Pancreas (tissue), 10 donors: ENCODE measurements around the gene NEO1. TPM values are rescaled to one million over a fixed set of nuclear protein-coding genes. Genes with fewer than 3 reads are reported as not detected.

Source experiments
- ATAC-seq, 4 donors: fragments of 200-7000 bp; cut with Tn5 transposase; one replicate each; pipeline versions ENCODE4 v1.8.0 to v1.9.1; 2020; ENCODE audit warnings: mild to moderate bottlenecking in 4 of 4, moderate library complexity in 4 of 4
- DNase-seq, 6 donors: peaks; one replicate each; pipeline ENCODE4 v3.0.0-alpha.2; 2020
- FAIRE-seq: peaks from 2 replicates; lab custom pipeline; 2012; peaks lifted over from hg19 to GRCh38; lab: Jason Lieb, UNC
- H3K27ac ChIP-seq, 4 donors: fragments of 200-600 bp; sonication (generic); 1 replicate in 3 of 4; 2 replicates in 1 of 4; pipeline versions ENCODE4 v1.5.0 to v1.8.0; 2020
- H3K27me3 ChIP-seq, 4 donors: fragments of 200-600 bp; one replicate each; pipeline ENCODE4 v1.8.0; 2021
- H3K36me3 ChIP-seq, 3 donors: fragments of 200-600 bp; sonication (generic) in 1 of 3; one replicate each; pipeline versions ENCODE4 v1.5.0 to v1.8.0; 2020 to 2021
- H3K4me1 ChIP-seq, 3 donors: fragments of 200-600 bp; one replicate each; pipeline ENCODE4 v1.8.0; 2021
- H3K4me3 ChIP-seq, 4 donors: fragments of 200-600 bp; sonication (generic) in 2 of 4; one replicate each; pipeline versions ENCODE4 v1.5.0 to v1.8.0; 2020 to 2021
- H3K9me3 ChIP-seq, 4 donors: fragments of 200-600 bp; one replicate each; pipeline ENCODE4 v1.8.0; 2021
- WGBS, 2 donors: extraction: QIAGEN DNeasy Blood & Tissue Kit; methylation state at CpG; one replicate each; pipeline ENCODE4 v1.1.7; 2013; 5-methylcytosine and 5-hydroxymethylcytosine counted together
- intact Hi-C, 3 donors: fragments of 100-400 bp; cut with DNase I; formaldehyde crosslinking; loops; one replicate each; pipeline versions ENCODE4 v1.11.1 to v1.14.2; 2022
- polyA plus RNA-seq, 2 donors: library from polyadenylated mRNA; stranded (reverse); fragments of 200-250 nt; gene quantifications; one replicate each; pipeline ENCODE4 v1.2.3, GENCODE V29; 2013
- total RNA-seq, 6 donors: library from RNA; stranded (reverse); fragmentation: NEBNext Ultra II Directional in 4 of 6; extraction: Animal tissue kit (Norgen Biotek cat#: 25700) in 4 of 6; gene quantifications; one replicate each; pipeline versions ENCODE4 v1.2.1 to v1.2.4, GENCODE V29; 2021 to 2023
- TF ChIP-seq, protein P1 (sequence below), 4 donors: fragments of 200-600 bp; sonication (generic) in 3 of 4; IDR thresholded peaks; one replicate each; pipeline versions ENCODE4 v1.5.0 to v1.8.0; 2021; ENCODE audit warnings: antibody characterized with exemption in 4 of 4
- donor health status: healthy with polysubstance abuse.
- donor health status: DM: no; HTN: no; CAD: no; lungs with moderate emphysema.
- donor health status: DM: no; HTN: no; CAD: no.
- donor health status: control.
- donor health status: control.
- donor health status: Bipolar disorder and iron deficiency.
- donor health status: DM: yes; HTN: yes; CAD: no.
- donor health status: DM: no; HTN: no; CAD: no.
- donor health status: DM: no; HTN: no; CAD: no.
- donor health status: DM: yes; HTN: yes; CAD: no.

NEO1 gene
- total and polyA plus RNA-seq, 8 donors, result 7.1 to 30.7 (median 19.6) TPM

- ATAC-seq, result no peak
- FAIRE-seq, result no peak
- DNase-seq, result no peak
- intact Hi-C loops, result no loop called here
- no peaks in the 10 kb centered on the region for H3K9me3 ChIP-seq
- H3K36me3 ChIP-seq, result no peaks in the 10 kb centered on the region
- TF ChIP-seq, protein P1, sequence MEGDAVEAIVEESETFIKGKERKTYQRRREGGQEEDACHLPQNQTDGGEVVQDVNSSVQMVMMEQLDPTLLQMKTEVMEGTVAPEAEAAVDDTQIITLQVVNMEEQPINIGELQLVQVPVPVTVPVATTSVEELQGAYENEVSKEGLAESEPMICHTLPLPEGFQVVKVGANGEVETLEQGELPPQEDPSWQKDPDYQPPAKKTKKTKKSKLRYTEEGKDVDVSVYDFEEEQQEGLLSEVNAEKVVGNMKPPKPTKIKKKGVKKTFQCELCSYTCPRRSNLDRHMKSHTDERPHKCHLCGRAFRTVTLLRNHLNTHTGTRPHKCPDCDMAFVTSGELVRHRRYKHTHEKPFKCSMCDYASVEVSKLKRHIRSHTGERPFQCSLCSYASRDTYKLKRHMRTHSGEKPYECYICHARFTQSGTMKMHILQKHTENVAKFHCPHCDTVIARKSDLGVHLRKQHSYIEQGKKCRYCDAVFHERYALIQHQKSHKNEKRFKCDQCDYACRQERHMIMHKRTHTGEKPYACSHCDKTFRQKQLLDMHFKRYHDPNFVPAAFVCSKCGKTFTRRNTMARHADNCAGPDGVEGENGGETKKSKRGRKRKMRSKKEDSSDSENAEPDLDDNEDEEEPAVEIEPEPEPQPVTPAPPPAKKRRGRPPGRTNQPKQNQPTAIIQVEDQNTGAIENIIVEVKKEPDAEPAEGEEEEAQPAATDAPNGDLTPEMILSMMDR (IDR thresholded peaks at IDR 0.05), result no peak
- no peak overlapping the region for H3K27ac ChIP-seq
- H3K4me3 ChIP-seq, result no peak overlapping the region
- no peaks in the 10 kb centered on the region for H3K4me1 ChIP-seq
- H3K27me3 ChIP-seq, result no peaks in the 10 kb centered on the region
These were observed 94.2 kb downstream of the NEO1 start for GRCh38 chr15:73146419-73146818.

- Histone ChIP-seq H3K4me3 (no peak overlapping the region), H3K9me3 (no peaks in the 10 kb centered on the region), H3K4me1 (no peaks in the 10 kb centered on the region), H3K36me3 (no peaks in the 10 kb centered on the region), H3K27me3 (no peaks in the 10 kb centered on the region), H3K27ac (no peak overlapping the region)
- DNase-seq (no peak), ATAC-seq (no peak), FAIRE-seq (no peak)
- intact Hi-C loops, result no loop called here
- 84 to 90% methylated on average over 2 of the region's 2 CpGs for WGBS, 2 donors
- TF ChIP-seq, protein P1 (IDR thresholded peaks at IDR 0.05), result no peak
These were observed 98.6 kb downstream of the NEO1 start for GRCh38 chr15:73150831-73151230.

DNA sequence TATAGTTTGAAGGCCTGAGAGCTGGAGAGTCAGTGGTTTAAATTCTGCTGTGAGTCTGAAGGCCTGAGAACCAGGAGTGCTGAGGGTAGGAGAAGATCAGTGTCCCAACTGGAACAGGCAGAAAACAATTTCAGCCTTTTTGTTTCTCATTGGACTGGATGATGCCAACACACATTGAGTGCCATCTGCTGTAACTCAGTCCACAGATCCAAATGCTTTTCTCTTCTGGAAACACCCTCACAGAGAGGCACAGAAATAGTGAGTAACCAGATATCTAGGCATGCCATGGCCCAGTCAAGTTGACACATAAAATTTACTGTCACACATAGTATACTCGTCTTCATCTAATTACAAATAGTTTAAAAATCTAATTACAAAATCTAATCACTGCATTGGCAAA, 100.8 kb downstream of the NEO1 start:
- ATAC-seq (no peak), DNase-seq (no peak), FAIRE-seq (no peak)
- Histone ChIP-seq H3K36me3 (no peaks in the 10 kb centered on the region), H3K4me3 (no peak overlapping the region), H3K27me3 (no peaks in the 10 kb centered on the region), H3K27ac (no peak overlapping the region), H3K9me3 (no peaks in the 10 kb centered on the region), H3K4me1 (no peaks in the 10 kb centered on the region)
- intact Hi-C loops, result no loop called here
- TF ChIP-seq, protein P1 (IDR thresholded peaks at IDR 0.05), result no peak
- 91 to 92% methylated on average over 1 of the region's 1 CpG for WGBS, 2 donors

- TF ChIP-seq, protein P1 (IDR thresholded peaks at IDR 0.05), result no peak
These were observed 101.2 kb downstream of the NEO1 start for GRCh38 chr15:73153447-73153846.

DNA sequence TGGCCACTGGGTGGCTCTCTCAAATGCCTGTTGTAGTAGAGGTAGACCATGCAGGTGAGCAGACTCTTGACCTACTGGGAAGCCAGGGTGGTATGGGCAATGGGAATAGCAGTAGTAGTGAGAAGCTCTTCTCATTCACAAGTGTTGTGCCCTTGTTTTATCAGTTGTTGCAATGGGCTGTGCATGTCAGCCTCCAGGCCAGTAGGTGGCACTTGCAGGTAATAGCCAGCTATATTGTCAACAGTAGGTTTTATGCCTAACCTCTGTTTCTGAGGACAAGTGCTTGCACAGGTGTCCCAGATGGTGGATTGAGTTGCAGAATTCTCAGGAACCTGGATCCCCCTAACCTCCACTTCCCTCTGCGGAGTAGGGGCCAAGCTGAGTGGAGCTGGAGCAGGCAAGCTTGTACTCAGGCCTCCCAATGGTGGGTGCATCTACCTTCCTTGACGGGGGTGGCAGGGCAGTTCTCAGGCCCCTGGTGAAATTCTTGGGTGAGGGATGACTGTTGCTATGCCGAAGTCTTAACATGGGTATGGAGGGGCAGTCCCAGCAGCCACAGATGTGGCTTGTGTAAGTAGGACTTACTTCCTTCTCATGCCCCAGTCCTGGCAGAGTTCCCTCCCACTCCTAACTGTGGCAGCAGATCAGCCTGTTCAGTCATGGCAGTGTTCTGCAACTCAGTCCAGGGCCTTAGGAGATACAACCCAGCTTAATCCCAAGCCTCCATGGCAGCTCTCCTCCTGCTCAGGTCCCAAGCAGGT, 104.3 kb downstream of the NEO1 start:
- no peak for ATAC-seq
- DNase-seq, result no peak
- FAIRE-seq, result no peak
- H3K4me3 ChIP-seq, result no peak overlapping the region
- intact Hi-C loops, result no loop called here
- TF ChIP-seq, protein P1 (IDR thresholded peaks at IDR 0.05), result no peak
- H3K4me1 ChIP-seq, result no peaks in the 10 kb centered on the region
- no peak overlapping the region for H3K27ac ChIP-seq
- H3K27me3 ChIP-seq, result no peaks in the 10 kb centered on the region
- WGBS, 2 donors, result 98 to 99% methylated on average over 3 of the region's 3 CpGs
- H3K36me3 ChIP-seq, result no peaks in the 10 kb centered on the region
- no peaks in the 10 kb centered on the region for H3K9me3 ChIP-seq

More at GRCh38 chr15:73153447-73153846, 101.2 kb downstream of the NEO1 start:
- no peaks in the 10 kb centered on the region for H3K36me3 ChIP-seq
- H3K27me3 ChIP-seq, result no peaks in the 10 kb centered on the region
- FAIRE-seq (no peak), ATAC-seq (no peak), DNase-seq (no peak)
- intact Hi-C loops, result no loop called here
- no peak overlapping the region for H3K4me3 ChIP-seq
- H3K9me3 ChIP-seq, result no peaks in the 10 kb centered on the region
- no peak overlapping the region for H3K27ac ChIP-seq
- 97% methylated on average over 5 of the region's 5 CpGs for WGBS, 2 donors
- H3K4me1 ChIP-seq, result no peaks in the 10 kb centered on the region
